Measurements from ENCODE around the gene CATSPER1.

Gene CATSPER1

GRCh38 chr11:66063900-66064299 lies 37.6 kb upstream of the CATSPER1 start:
- no peak for TF ChIP-seq ZNF274 (IDR thresholded peaks at IDR 0.05; ENCODE audit: low read depth, low read length)
- H3K4me3 ChIP-seq (ENCODE audit: low read length) = no peak overlapping the region

GRCh38 chr11:66062408-66062807 lies 36.1 kb upstream of the CATSPER1 start:
- no peak overlapping the region for H3K4me3 ChIP-seq (ENCODE audit: low read length)
- no peak for TF ChIP-seq ZNF274 (IDR thresholded peaks at IDR 0.05; ENCODE audit: low read depth, low read length)

GRCh38 chr11:66061268-66061667 lies 35.0 kb upstream of the CATSPER1 start:
- no peak overlapping the region for H3K4me3 ChIP-seq (ENCODE audit: low read length)
- TF ChIP-seq ZNF274 (IDR thresholded peaks at IDR 0.05; ENCODE audit: low read depth, low read length) = no peak

DNA sequence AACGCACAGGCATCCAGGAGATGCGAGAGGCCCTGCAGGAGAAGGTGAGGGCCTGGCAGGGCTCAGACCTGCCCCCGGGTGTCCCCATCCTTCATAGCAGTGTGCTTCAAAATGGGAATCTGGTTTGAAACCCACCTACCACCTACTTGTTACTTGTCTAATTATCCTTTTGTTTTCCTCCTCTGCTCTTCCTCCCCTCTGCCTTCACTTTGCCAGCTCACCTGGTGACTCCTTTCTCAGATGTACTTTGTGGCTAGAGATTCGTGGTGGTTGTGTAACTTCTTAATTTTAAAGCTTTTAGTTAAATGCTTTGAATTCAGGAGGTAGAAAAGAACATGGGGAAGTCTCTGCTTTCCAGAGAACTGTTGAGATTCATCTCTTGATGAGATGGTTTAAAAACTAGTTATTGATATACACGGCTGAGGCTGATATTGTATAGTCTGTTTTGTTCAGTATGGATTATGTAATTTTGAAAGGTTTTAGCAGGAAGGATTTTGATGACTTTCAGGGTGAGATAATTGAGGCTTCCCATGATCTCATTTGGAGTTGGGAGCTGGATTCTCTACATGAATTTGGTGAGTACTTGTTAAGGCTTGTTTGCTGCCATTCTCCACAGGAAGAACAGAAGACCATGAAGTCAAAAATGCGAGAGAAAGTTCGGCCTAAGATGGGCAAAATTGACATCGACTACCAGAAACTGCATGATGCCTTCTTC lies 33.8 kb upstream of the CATSPER1 start:
- H3K4me3 ChIP-seq (ENCODE audit: low read length) = no peak overlapping the region
- TF ChIP-seq ZNF274 (IDR thresholded peaks at IDR 0.05; ENCODE audit: low read depth, low read length) = no peak

DNA sequence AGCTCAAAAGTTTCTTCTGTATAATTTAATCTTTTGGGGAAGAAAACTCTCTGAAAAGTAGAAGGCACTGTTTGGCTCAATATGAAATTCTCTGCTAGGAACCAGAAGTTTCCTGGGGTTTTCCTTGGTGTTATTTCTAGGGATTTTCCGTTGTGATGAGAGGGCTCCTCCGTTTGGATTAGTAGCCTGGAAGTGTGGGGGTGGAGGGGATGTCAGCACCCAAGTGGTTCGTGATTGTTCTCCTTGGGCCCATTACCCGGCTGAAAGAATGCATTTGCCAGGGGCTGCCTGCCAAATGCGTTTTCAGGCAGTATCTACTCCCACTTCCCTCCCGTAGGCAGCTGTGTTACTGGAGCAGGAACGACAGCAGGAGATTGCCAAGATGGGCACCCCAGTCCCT lies 30.2 kb upstream of the CATSPER1 start:
- TF ChIP-seq ZNF274 (IDR thresholded peaks at IDR 0.05; ENCODE audit: low read depth, low read length) = no peak
- H3K4me3 ChIP-seq (ENCODE audit: low read length) = no peak overlapping the region

DNA sequence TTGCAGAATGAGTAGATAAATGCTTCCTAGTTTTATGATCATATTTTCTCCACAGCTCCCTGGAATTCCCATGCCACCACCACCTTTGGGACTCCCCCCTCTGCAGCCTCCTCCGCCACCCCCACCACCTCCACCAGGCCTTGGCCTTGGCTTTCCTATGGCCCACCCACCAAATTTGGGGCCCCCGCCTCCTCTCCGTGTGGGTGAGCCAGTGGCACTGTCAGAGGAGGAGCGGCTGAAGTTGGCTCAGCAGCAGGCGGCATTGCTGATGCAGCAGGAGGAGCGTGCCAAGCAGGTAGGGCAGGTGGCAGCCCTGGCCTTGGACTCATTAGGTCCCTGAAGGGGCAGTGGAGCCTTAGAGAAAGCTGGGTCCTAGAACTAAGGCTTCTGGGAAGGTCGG lies 28.7 kb upstream of the CATSPER1 start:
- H3K4me3 ChIP-seq (ENCODE audit: low read length) = no peak overlapping the region
- TF ChIP-seq ZNF274 (IDR thresholded peaks at IDR 0.05; ENCODE audit: low read depth, low read length) = no peak

- peak overlapping the region; percentile 92 for H3K4me3 ChIP-seq (ENCODE audit: low read length)
These were observed 26.3 kb upstream of the CATSPER1 start for GRCh38 chr11:66052664-66052982.

DNA sequence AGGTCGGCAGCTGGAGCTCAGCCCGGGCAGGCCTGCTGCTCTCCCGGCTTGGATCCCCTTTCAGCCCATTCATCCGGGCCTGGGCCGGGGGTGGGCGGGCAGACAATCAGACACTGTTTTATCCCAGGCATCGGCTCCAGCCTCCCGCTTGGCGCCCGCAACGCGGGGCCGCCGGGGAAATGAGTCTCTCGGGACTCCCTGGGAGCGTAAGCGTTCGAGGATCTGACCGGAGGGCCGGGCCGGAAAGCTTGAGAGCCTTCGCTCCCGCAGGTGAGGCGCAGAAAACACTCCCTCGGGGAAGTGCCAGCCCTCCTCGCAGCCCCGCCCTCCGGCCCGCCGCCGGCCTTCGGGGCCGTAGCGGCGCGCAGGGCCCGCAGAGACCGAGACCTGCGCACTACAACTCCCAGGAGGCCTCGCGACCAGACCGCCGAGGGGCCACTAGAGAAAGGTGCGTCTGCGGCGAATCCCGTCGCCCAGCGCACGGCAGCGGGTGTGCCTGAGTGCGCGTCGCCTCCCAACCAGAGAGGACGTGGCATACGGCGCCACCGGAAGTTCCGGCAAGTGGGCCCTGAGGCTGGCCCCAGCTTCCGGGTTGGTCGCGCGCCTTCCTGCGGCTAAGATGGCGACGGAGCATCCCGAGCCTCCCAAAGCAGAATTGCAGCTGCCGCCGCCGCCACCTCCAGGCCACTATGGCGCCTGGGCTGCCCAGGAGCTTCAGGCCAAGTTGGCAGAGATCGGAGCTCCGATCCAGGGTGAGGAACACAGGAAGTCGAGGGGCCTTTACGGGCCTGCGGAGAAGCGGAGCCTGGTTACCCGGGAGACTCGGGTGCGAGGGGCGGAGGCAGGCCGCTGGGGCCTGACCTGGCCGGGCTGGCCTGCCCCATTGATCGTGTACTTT lies 25.7 kb upstream of the CATSPER1 start, which contains the start of gene SF3B2:
TSS of gene SF3B2 (plus strand) at position 599 of the 898 bp plus-strand sequence. CDS start at position 620, 21 bp downstream.
- peak within 1 kb of the TSS; percentile 92 for H3K4me3 ChIP-seq (ENCODE audit: low read length)
- no peak for TF ChIP-seq ZNF274 (IDR thresholded peaks at IDR 0.05; ENCODE audit: low read depth, low read length)

More at GRCh38 chr11:66052664-66052982, 26.3 kb upstream of the CATSPER1 start:
- no peak for TF ChIP-seq ZNF274 (IDR thresholded peaks at IDR 0.05; ENCODE audit: low read depth, low read length)

- no peak for TF ChIP-seq ZNF274 (IDR thresholded peaks at IDR 0.05; ENCODE audit: low read depth, low read length)
- peak overlapping the region; percentile 59; the same call in 1 of the 2 replicates for H3K4me3 ChIP-seq (ENCODE audit: low read length)
These were observed 25.1 kb upstream of the CATSPER1 start for GRCh38 chr11:66051371-66051765.

DNA sequence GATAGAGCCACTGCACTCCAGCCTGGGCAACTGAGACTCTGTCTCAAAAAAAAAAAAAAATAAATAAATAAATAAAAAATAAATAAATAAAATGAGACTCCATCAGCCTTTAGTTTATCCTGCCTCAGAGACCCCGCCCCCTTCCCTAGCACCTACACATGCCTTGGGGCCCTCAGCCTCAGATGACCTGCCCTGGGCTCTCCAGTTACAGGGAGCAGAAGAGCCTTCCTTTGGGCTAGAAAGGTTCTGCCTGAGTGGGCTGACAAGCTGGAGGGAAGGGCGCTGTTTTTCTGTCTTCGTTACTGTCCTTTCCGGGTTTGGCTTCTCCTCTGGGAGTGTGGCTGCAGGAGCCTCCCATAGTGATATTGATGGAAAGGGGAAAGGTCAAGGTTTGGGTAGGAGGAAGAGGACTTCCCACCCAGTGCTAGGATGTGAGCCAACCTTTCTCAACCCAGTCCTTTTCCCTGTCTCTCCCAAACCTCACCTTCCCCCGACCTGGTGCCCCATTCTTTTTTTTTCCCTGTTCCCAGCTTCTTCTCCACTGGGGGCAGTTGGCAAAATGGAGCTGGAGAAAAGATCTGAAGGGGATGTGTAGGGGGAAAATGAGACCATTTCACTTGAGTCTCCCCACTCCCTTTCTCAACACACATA lies 24.4 kb upstream of the CATSPER1 start:
- TF ChIP-seq ZNF274 (IDR thresholded peaks at IDR 0.05; ENCODE audit: low read depth, low read length) = no peak
- H3K4me3 ChIP-seq (ENCODE audit: low read length) = no peak overlapping the region

GRCh38 chr11:66048547-66049323 lies 22.5 kb upstream of the CATSPER1 start, which contains the start of gene GAL3ST3:
Gene GAL3ST3 (minus strand): TSS chr11:66049161. CDS start chr11:66045415, 3,746 bp downstream.
- no peak for TF ChIP-seq ZNF274 (IDR thresholded peaks at IDR 0.05; ENCODE audit: low read depth, low read length)
- no peak within 1 kb of the TSS for H3K4me3 ChIP-seq (ENCODE audit: low read length)

- no peak overlapping the region for H3K4me3 ChIP-seq (ENCODE audit: low read length)
These were observed 21.5 kb upstream of the CATSPER1 start for GRCh38 chr11:66047541-66048365.

DNA sequence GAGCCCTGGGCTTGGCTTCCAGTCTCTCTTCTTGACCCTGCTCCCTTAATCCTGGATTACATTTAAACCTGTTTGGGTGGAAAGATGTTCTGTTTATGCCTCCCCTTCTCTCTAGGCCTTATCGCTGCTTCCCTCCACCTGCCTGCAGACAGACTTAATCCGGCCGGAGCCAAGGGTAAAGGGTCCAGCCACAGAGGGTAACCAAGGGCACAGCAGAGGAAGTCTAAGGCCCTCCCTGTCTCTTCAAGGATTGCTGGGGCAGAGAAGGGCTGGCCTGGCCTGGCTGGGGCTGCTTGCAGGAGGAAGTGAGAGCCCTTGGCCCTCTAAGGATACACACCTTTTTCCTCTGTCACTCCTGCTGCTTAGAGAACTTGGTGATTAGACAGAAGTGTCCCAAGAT lies 20.6 kb upstream of the CATSPER1 start:
- no peak overlapping the region for H3K4me3 ChIP-seq (ENCODE audit: low read length)
- TF ChIP-seq ZNF274 (IDR thresholded peaks at IDR 0.05; ENCODE audit: low read depth, low read length) = no peak

More at GRCh38 chr11:66047541-66048365, 21.5 kb upstream of the CATSPER1 start:
- no peak for TF ChIP-seq ZNF274 (IDR thresholded peaks at IDR 0.05; ENCODE audit: low read depth, low read length)
